SK-N-SH (cell line): ENCODE data around the gene PWP1.

ENCODE experiments used
- CTCF ChIP-seq: fragments of 200-600 bp; sonication (generic); IDR thresholded peaks from 2 replicates; pipeline ENCODE4 v1.6.1; 2017; ENCODE audit warnings: antibody characterized with exemption, mild to moderate bottlenecking, moderate library complexity
- GABPA ChIP-seq: IDR thresholded peaks from 2 replicates; pipeline ENCODE4 v1.4.0; 2012; ENCODE audit warnings: low read depth, mild to moderate bottlenecking
- JUND ChIP-seq: IDR thresholded peaks from 2 replicates; pipeline ENCODE4 v1.4.0; 2012
- RAD21 ChIP-seq: IDR thresholded peaks from 2 replicates; pipeline ENCODE4 v1.6.1; 2012; ENCODE audit warnings: mild to moderate bottlenecking, low read length
- RCOR1 ChIP-seq: fragments of 150-350 bp; IDR thresholded peaks from 2 replicates; pipeline ENCODE4 v1.6.1; 2017; ENCODE audit warnings: antibody characterized with exemption, low read length
- SIN3A ChIP-seq: IDR thresholded peaks from 2 replicates; pipeline ENCODE4 v1.6.1; 2012; ENCODE audit warnings: low read depth, mild to moderate bottlenecking, low read length, moderate library complexity, borderline replicate concordance
- SMC3 ChIP-seq: IDR thresholded peaks from 2 replicates; pipeline ENCODE4 v1.6.1; 2012; ENCODE audit warnings: low read depth, low read length, improper control_type of control experiment
- USF2 ChIP-seq: fragments of 150-350 bp; IDR thresholded peaks from 2 replicates; pipeline ENCODE4 v1.6.1; 2017; ENCODE audit warnings: antibody characterized with exemption, low read length, low read depth, borderline replicate concordance

GRCh38 chr12:107704041-107704440, 18.4 kb downstream of the PWP1 start:
- TF ChIP-seq RCOR1 (no peak), JUND (no peak), CTCF (no peak), SIN3A (no peak), GABPA (no peak), SMC3 (no peak), USF2 (no peak), RAD21 (no peak)
